Measurements from ENCODE around the gene ANKRD9.
A peak's percentile ranks its signal among the peaks of the same experiment; 100 is the strongest.
"Not testable (repeated sequence)": the region's sequence is repeated elsewhere in the genome, so short reads cannot be mapped to it uniquely, and the experiment has no call there.

The ANKRD9 gene

GRCh38 chr14:102538602-102539543 is 29.3 kb upstream of the ANKRD9 start:
- no peak for DNase-seq

DNA sequence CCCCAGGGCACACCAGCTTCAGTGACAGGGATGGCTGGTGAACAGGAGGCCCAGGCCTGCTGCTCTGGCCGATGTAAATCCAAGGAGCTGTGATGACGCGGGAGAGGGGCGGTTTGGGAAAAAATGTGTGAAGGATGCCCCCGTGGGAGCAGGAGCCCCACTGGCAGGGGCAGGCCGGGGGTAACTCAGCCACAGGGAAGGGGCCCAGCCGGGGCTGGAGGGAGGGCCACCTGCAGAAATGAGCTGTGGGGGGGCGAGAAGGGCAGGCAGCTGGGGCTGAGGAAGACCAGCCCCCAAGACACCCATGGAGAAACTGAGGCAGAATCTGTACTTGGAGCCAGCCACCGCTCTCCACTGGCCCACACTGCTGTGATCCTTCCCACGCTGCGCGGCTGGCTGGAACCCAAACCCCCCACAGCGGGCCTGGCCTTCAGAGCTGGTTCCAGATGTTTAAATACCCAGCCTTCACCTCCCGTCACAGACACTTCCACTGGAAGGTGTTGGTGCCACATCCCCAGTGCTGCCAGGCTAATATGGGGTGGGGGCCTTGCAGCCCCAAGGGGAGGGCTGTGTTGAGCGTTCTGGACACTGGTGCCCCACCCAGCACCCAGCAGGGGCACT is 28.5 kb upstream of the ANKRD9 start:
- no peak for DNase-seq

- no peak for DNase-seq
These were observed 22.7 kb upstream of the ANKRD9 start for GRCh38 chr14:102532204-102532658.

DNA sequence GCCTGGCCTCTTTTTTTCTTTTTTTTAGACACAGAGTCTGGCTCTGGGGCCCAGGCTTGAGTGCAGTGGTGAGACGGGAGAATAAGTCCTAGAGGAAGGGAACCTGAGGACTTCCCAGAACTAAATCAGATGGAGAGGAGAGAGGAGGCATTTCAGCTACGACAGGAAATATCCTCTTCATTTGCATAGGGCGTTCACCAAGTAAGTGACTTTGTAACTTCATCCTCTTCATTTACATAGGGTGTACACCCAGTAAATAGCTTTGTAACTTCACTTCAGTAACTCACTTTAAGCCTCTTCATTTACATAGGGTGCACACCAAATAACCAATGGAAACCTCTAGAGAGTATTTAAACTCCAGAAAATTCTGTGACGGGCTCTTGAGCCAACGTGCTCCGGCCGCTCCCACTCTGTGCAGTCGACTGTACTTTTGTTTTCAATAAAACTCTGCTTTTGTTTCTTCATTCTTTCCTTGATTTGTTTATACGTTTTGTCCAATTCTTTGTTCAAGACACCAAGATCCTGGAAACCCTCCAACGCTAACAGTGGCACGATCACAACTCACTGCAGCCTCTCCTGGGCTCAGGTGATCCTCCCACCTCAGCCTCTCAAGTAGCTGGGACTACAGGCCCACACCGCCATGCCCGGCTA is 21.4 kb upstream of the ANKRD9 start:
- DNase-seq, result no peak

DNA sequence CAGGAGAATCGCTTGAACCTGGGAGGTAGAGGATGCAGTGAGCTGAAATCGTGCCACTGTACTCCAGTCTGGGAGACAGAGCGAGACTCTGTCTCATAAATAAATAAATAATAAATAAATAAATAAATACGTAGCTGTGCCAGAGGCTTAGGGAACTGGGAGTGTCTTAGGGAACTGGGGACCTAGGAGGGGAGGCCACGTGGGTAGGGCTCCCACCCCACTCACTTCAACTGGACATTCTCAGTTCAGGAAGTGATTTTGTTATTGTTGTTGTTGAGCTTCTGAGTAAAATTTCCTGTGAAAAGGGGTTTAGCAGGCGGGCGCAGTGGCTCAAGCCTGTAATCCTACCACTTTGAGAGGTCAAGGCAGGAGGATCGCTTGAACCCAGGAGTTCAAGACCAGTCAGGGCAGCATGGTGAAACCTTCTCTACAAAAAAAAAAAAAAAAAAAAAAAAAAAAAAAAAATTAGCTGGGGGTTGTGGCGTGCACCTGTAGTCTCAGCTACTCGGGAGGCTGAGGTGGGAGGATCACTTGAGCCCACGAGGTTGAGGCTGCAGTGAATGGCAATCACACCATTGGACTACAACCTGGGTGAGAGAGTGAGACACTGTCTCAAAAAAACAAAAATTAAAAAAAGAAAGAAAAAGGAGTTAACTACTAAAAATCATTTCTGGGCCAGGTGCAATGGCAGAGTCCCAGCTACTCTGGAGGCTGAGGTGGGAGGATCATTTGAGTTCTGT is 19.0 kb upstream of the ANKRD9 start:
- DNase-seq, result no peak

DNA sequence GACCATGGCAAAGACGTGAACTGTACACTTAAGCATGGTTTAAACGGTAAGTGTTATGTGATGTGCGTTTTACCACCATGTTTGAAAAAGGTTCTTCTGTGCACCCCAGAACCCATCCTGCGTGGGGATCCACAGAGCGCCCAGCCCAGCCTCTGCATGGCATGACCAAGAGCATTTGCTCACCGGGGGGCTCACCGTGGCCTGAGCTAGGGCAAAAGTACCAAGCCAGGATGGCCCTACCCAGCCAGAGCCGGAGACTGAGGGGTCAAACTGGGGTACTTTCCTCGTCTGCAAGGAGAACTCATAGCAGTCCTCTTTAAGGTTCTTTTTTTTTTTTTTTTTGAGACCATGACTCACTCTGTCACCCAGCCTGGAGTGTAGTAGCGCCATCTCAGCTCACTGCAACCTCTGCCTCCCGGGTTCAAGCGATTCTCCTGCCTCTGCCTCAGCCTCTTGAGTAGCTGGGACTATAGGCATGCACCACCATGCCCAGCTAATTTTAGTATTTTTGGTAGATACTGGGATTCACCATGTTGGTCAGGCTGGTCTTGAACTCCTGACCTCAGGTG is 16.4 kb upstream of the ANKRD9 start:
- DNase-seq, result no peak

- DNase-seq, result no peak
These were observed 15.8 kb upstream of the ANKRD9 start for GRCh38 chr14:102525219-102525928.

DNA sequence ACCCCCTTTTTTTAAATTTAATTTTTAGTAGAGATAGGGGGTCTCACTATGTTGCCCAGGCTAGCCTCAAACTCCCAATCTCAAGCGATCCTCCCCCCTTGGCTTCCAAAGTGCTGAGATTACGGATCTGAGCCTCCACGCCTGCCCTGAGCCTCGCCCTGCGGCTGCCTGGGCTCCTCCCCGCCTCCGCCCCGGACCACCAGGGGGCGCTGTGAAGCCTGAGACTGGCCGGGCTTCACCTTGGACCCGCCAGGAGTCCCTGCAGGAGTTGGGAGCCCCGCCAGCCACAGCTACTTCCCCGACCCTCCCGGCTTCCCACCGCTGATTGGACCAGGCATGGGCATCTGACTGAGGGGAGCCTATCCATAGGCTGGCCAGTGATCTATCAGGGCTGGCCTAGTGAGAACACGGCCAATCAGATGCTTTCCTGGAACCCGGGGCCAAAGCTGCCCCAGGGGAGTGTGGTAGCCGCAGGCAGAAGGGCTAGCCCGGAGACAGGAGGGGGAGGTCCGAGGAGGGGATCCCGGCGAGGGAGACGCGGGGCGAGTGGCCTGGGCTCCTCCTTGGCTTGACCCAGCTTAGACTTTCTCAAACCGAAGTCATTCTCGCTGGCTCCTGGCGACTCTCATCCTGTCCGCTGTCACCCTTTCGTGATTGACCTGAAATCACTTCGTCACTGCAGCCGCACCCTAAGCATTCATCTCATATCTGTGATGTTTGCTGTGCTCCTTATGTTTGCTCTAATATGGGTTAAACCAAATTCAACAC is 15.1 kb upstream of the ANKRD9 start:
- DNase-seq, result peak; percentile 79

DNA sequence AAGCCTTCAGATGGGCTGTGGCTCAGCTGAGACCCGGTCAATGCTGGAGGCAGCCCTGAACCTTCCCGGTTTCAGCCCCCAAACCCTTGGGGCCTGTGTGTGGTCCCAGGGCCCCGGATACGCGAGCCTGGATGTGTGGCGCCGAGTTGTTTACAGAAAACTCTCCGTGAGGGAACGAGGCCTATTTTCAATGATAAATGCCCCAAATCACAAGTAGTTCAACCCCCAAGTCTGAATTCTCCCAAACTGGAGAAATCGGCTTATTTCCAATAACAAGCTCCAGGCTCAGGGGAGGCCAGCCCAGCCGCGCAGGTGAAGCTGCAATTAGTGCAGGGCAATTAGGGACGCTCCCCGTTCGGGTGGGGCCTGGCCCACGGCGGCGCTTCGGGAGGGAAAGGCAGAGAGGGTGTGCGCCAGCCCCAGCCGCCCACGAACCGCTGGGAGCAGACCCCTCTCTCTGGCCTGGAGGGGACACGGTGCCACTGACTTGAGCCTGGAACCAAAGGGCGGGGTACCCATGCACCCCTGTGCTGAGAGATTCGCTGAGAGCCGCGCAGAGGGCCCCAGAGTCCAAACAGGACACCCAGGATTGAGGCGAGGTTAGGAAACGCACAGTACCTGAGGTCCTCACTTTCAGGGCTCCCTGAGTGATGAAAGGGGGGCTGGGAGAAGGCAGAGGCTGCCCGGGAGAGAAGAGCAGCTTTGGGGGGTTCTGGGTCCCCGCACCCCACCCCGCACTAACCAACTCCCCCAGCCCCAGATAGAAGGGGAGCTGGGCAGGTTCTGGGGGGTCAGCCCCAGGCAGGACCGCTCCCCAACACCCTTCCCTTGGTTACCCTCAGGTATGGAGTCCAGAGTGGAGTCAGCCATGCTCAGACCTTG is 14.2 kb upstream of the ANKRD9 start:
- no peak for DNase-seq

DNA sequence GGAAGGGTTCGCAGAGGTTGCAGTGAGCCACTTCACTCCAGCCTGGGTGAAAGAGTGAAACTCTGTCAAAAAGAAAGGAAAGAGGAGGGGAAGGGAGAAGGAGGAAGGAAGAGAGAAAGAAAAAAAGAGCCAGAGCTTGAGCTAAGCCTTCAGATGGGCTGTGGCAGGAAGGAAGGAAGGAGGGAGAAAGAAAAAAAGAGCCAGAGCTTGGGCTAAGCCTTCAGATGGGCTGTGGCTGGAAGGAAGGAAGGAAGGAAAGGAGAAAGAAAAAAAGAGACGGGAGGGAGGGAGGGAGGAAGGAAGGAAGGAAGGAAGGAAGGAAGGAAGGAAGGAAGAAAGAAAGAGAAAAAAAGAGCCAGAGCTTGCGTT is 13.6 kb upstream of the ANKRD9 start:
- no peak for DNase-seq

GRCh38 chr14:102519709-102520108 is 10.1 kb upstream of the ANKRD9 start:
- not testable (repeated sequence) for DNase-seq

- DNase-seq, result no peak
These were observed 8.6 kb upstream of the ANKRD9 start for GRCh38 chr14:102518063-102518648.

- no peak for DNase-seq
These were observed 8.0 kb upstream of the ANKRD9 start for GRCh38 chr14:102517392-102518062.

DNA sequence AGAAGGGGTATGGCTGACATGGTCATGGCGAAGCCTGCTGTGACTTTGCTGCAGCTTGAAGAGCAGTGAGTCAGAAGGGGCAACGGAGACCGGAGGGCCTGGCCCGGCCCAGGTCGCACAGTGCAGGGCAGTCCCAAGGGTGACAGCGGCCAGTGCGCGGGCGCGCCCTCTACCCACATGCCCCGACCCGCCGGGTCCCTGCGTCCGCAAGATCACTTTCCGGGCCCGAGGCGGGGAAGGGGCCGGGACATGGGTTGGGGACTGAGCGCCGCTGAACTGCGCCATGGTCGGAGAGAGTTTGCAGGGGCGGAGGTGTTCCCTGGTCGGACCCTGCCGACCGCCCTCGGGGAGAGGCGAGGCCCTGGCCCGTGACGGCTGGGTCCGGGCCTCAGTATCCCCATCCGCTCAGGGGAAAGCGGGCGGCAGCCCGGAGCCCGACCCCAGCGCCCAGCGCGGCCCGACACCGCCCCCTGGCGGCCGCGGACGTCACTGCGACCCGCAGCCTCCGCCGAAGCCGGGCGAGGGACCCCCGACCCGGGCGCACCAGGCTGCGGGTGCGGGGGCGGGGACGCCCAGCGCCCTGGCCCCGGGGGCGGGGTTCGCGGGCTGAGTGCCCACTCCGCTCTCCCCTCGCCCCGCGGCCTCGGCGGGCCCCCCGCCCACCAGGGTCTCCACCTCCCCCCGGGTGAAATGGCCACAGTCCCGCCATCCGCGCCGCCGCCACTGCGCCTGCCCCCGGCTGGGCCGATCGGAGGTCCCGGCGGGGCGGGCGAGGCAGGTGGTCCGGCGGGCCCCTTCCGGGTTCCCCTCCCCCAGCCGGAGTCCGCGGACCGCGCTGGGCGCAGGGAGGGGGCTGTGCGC is 7.2 kb upstream of the ANKRD9 start:
- DNase-seq, result no peak

GRCh38 chr14:102514987-102515733 is 5.6 kb upstream of the ANKRD9 start:
- no peak for DNase-seq

GRCh38 chr14:102513899-102514772 is 4.6 kb upstream of the ANKRD9 start:
- no peak for DNase-seq

All from GOT3 (cell line).